ACHN (cell line): ENCODE results near the gene PPM1F.

Experiments used
- DNase-seq: peaks from one replicate; pipeline ENCODE4 v3.0.0-alpha.2; 2015
- in situ Hi-C: cut with HindIII; loops from 2 replicates; pipeline ENCODE4 v1.10.0; 2017; ENCODE audit warnings: low sequenced_read_pairs, low pct_ligation_motif_present, low pct_unique_long_range_greater_than_20kb

The PPM1F gene

GRCh38 chr22:21978564-21979386 is 26.1 kb upstream of the PPM1F start:
- in situ Hi-C loops, result no loop called here
- DNase-seq, result no peak

- DNase-seq, result no peak
- in situ Hi-C loops, result no loop called here
Observed at GRCh38 chr22:21977814-21978213, 25.2 kb upstream of the PPM1F start.

GRCh38 chr22:21975854-21976345 is 23.3 kb upstream of the PPM1F start:
- in situ Hi-C loops, result no loop called here
- DNase-seq, result no peak

- in situ Hi-C loops, result no loop called here
- no peak for DNase-seq
Observed at GRCh38 chr22:21975273-21975672, 22.6 kb upstream of the PPM1F start.

- DNase-seq, result no peak
- in situ Hi-C loops, result no loop called here
Observed at GRCh38 chr22:21974058-21974649, 21.5 kb upstream of the PPM1F start.

- in situ Hi-C loops, result no loop called here
- DNase-seq, result no peak
Observed at GRCh38 chr22:21972806-21973205, 20.2 kb upstream of the PPM1F start.

- in situ Hi-C loops, result no loop called here
- peak; percentile 41 for DNase-seq
Observed at GRCh38 chr22:21972293-21972779, 19.7 kb upstream of the PPM1F start.

GRCh38 chr22:21971858-21972275 is 19.2 kb upstream of the PPM1F start:
- in situ Hi-C loops, result no loop called here
- no peak for DNase-seq

GRCh38 chr22:21970800-21971617 is 18.4 kb upstream of the PPM1F start:
- in situ Hi-C loops, result no loop called here
- no peak for DNase-seq

- in situ Hi-C loops, result no loop called here
- DNase-seq, result no peak
Observed at GRCh38 chr22:21970037-21970799, 17.6 kb upstream of the PPM1F start.

GRCh38 chr22:21968452-21969129 is 15.9 kb upstream of the PPM1F start:
- no peak for DNase-seq
- in situ Hi-C loops, result no loop called here

- in situ Hi-C loops, result no loop called here
- DNase-seq, result no peak
Observed at GRCh38 chr22:21967693-21968271, 15.1 kb upstream of the PPM1F start.

GRCh38 chr22:21966643-21967516 is 14.2 kb upstream of the PPM1F start:
- no peak for DNase-seq
- in situ Hi-C loops, result no loop called here

GRCh38 chr22:21965762-21966288 is 13.2 kb upstream of the PPM1F start:
- no peak for DNase-seq
- in situ Hi-C loops, result no loop called here

GRCh38 chr22:21964918-21965484 is 12.4 kb upstream of the PPM1F start:
- in situ Hi-C loops, result no loop called here
- no peak for DNase-seq

GRCh38 chr22:21964234-21964633 is 11.6 kb upstream of the PPM1F start:
- DNase-seq, result no peak
- in situ Hi-C loops, result no loop called here
